CD4-positive, alpha-beta T cell (primary cell): ENCODE results near the gene FBN1. TPM values are rescaled to one million over a fixed set of nuclear protein-coding genes. Genes with fewer than 3 reads are reported as not detected.

ENCODE experiments used
- ATAC-seq: fragments of 200-7000 bp; cut with Tn5 transposase; one replicate; pipeline ENCODE4 v1.10.0; 2022; ENCODE audit warnings: mild to moderate bottlenecking; ENCODE audit not compliant: poor library complexity
- CTCF ChIA-PET: fragments of 350-600 bp; sonication (Branson Sonifier 250); formaldehyde crosslinking; loops from one replicate; lab custom pipeline; 2021; ENCODE audit warnings: antibody characterized with exemption, inconsistent platforms; lab: Charles Lee
- POLR2A ChIA-PET: fragments of 350-600 bp; sonication (Branson Sonifier 250); formaldehyde crosslinking; loops from one replicate; lab custom pipeline; 2021; ENCODE audit warnings: antibody characterized with exemption, inconsistent platforms; lab: Charles Lee
- DNase-seq, 14 experiments: peaks; one replicate each; pipeline ENCODE4 v3.0.0-alpha.2; 2013 to 2020; ENCODE audit warnings: mixed read lengths in 2 of 14
- H3K27ac ChIP-seq, 2 donors: one replicate each; pipeline versions ENCODE4 v1.5.1 to v1.7.0; 2013; ENCODE audit warnings: low read length in 2 of 2, low read depth in 1 of 2, mild to moderate bottlenecking in 1 of 2
- H3K27me3 ChIP-seq, 2 experiments: 1 replicate in 1 of 2; 2 replicates in 1 of 2; pipeline versions ENCODE4 v1.6.1 to v1.7.0; 2013; ENCODE audit warnings: low read length in 2 of 2, control low read depth in 1 of 2, mild to moderate bottlenecking in 1 of 2, moderate library complexity in 1 of 2; ENCODE audit not compliant: insufficient read depth in 2 of 2, control insufficient read depth in 1 of 2
- H3K36me3 ChIP-seq: one replicate; pipeline ENCODE4 v1.6.1; 2013; ENCODE audit warnings: low read length, control low read depth; ENCODE audit not compliant: insufficient read depth
- H3K4me1 ChIP-seq: one replicate; pipeline ENCODE4 v1.6.1; 2013; ENCODE audit warnings: low read length, control low read depth; ENCODE audit not compliant: insufficient read depth
- H3K4me3 ChIP-seq: one replicate; pipeline ENCODE4 v1.5.1; 2013; ENCODE audit warnings: mild to moderate bottlenecking, low read length, moderate library complexity
- H3K9me3 ChIP-seq, 2 experiments: 1 replicate in 1 of 2; 2 replicates in 1 of 2; pipeline versions ENCODE4 v1.6.1 to v1.7.0; 2013; ENCODE audit warnings: low read length in 2 of 2, mild to moderate bottlenecking in 2 of 2, control low read depth in 1 of 2, moderate library complexity in 1 of 2; ENCODE audit not compliant: control insufficient read depth in 1 of 2, insufficient read depth in 1 of 2
- H3K27ac Mint-ChIP-seq: one replicate; pipeline ENCODE4 v1.8.0; 2020; ENCODE audit warnings: mixed read lengths
- H3K27me3 Mint-ChIP-seq: one replicate; pipeline ENCODE4 v1.8.0; 2021; ENCODE audit warnings: mixed read lengths
- H3K36me3 Mint-ChIP-seq: one replicate; pipeline ENCODE4 v1.8.0; 2021; ENCODE audit warnings: low read depth, mixed read lengths
- H3K4me1 Mint-ChIP-seq: one replicate; pipeline ENCODE4 v1.8.0; 2021; ENCODE audit warnings: low read depth, mixed read lengths
- H3K4me3 Mint-ChIP-seq: one replicate; pipeline ENCODE4 v1.8.0; 2020; ENCODE audit warnings: mild to moderate bottlenecking, mixed read lengths
- H3K9me3 Mint-ChIP-seq: one replicate; pipeline ENCODE4 v1.8.0; 2020; ENCODE audit warnings: mixed read lengths
- CTCF ChIP-seq: fragments of 200-600 bp; IDR thresholded peaks from one replicate; pipeline ENCODE4 v1.8.0; 2022; ENCODE audit warnings: antibody characterized with exemption, mild to moderate bottlenecking
- intact Hi-C, 2 experiments: fragments of 100-400 bp; cut with DNase I in 1 of 2; cut with micrococcal nuclease in 1 of 2; formaldehyde crosslinking; loops; one replicate each; pipeline versions ENCODE4 v1.15.1 to v1.9.0; 2023 to 2025; cut with DNase I, micrococcal nuclease
- total RNA-seq, 174 experiments: library from RNA in 2 of 174; stranded (reverse) in 2 of 174; gene quantifications; one replicate each; pipeline ENCODE4 v1.2.3 and lab custom pipeline; 2021 to 2026

The FBN1 gene
- total RNA-seq, 2 experiments from 2014 or later = 0.11 to 0.25 TPM

- Histone ChIP-seq H3K27ac (no peak overlapping the region), H3K4me3 (no peak overlapping the region), H3K4me1 (no peaks in the 10 kb centered on the region), H3K9me3 (no peaks in the 10 kb centered on the region), H3K27me3 (no peaks in the 10 kb centered on the region), H3K36me3 (no peaks in the 10 kb centered on the region)
- DNase-seq = no peak
- Mint-ChIP-seq H3K27me3 (peaks cover 7% of the 10 kb centered on the region), H3K27ac (no peak overlapping the region), H3K9me3 (no peaks in the 10 kb centered on the region), H3K4me3 (no peak overlapping the region), H3K4me1 (no peaks in the 10 kb centered on the region), H3K36me3 (no peaks in the 10 kb centered on the region)
- ATAC-seq = no peak
- intact Hi-C loops = no loop called here
- ChIA-PET CTCF (no interaction called here), POLR2A (no interaction called here)
- no peak for TF ChIP-seq CTCF
Measured at GRCh38 chr15:48555241-48555881, 90.1 kb downstream of the FBN1 start.

GRCh38 chr15:48554112-48554511 lies 91.4 kb downstream of the FBN1 start:
- no peaks in the 10 kb centered on the region for H3K4me1 Mint-ChIP-seq
- H3K4me3 Mint-ChIP-seq = no peak overlapping the region
- no peak overlapping the region for H3K4me3 ChIP-seq
- H3K27me3 Mint-ChIP-seq = peaks cover 5% of the 10 kb centered on the region
- H3K4me1 ChIP-seq = no peaks in the 10 kb centered on the region
- H3K36me3 ChIP-seq = no peaks in the 10 kb centered on the region
- no peak overlapping the region for H3K27ac ChIP-seq
- H3K36me3 Mint-ChIP-seq = no peaks in the 10 kb centered on the region
- ChIA-PET POLR2A (no interaction called here), CTCF (no interaction called here)
- H3K27me3 ChIP-seq = no peaks in the 10 kb centered on the region
- DNase-seq (no peak), ATAC-seq (no peak)
- intact Hi-C loops = no loop called here
- no peak overlapping the region for H3K27ac Mint-ChIP-seq
- no peak for TF ChIP-seq CTCF
- no peaks in the 10 kb centered on the region for H3K9me3 Mint-ChIP-seq
- H3K9me3 ChIP-seq = no peaks in the 10 kb centered on the region

GRCh38 chr15:48553559-48553958 lies 92.0 kb downstream of the FBN1 start:
- H3K27ac Mint-ChIP-seq = no peak overlapping the region
- no peaks in the 10 kb centered on the region for H3K9me3 Mint-ChIP-seq
- H3K4me1 ChIP-seq = no peaks in the 10 kb centered on the region
- H3K36me3 ChIP-seq = no peaks in the 10 kb centered on the region
- no peaks in the 10 kb centered on the region for H3K4me1 Mint-ChIP-seq
- TF ChIP-seq CTCF = no peak
- DNase-seq = no peak
- H3K27ac ChIP-seq = no peak overlapping the region
- intact Hi-C loops = no loop called here
- no peak overlapping the region for H3K4me3 ChIP-seq
- no peak for ATAC-seq
- no peaks in the 10 kb centered on the region for H3K27me3 ChIP-seq
- peaks cover 5% of the 10 kb centered on the region for H3K27me3 Mint-ChIP-seq
- H3K36me3 Mint-ChIP-seq = no peaks in the 10 kb centered on the region
- ChIA-PET POLR2A (no interaction called here), CTCF (no interaction called here)
- H3K9me3 ChIP-seq = no peaks in the 10 kb centered on the region
- H3K4me3 Mint-ChIP-seq = no peak overlapping the region
